Keratinocyte (primary cell): ENCODE results near the gene APOM. TPM values are rescaled to one million over a fixed set of nuclear protein-coding genes. Genes with fewer than 3 reads are reported as not detected.

Source experiments
- DNase-seq: peaks from one replicate; pipeline ENCODE4 v3.0.0-alpha.2; 2011; ENCODE audit warnings: low read depth, missing footprints, low spot score
- FAIRE-seq: peaks from 2 replicates; lab custom pipeline; 2011; peaks lifted over from hg19 to GRCh38; lab: Jason Lieb, UNC
- H2AFZ ChIP-seq: 2 replicates; pipeline ENCODE4 v1.6.0; 2012; ENCODE audit warnings: low read length, control low read depth, inconsistent platforms; ENCODE audit not compliant: control insufficient read depth
- H3K27ac ChIP-seq: 2 replicates; pipeline ENCODE4 v1.5.1; 2011; ENCODE audit warnings: low read length; ENCODE audit not compliant: control insufficient read depth, insufficient read depth
- H3K27me3 ChIP-seq: 3 replicates; pipeline ENCODE4 v1.6.0; 2011; ENCODE audit warnings: low read length; ENCODE audit not compliant: control insufficient read depth, insufficient read depth; ENCODE audit errors: extremely low read depth
- H3K36me3 ChIP-seq, 2 experiments: 2 replicates in 1 of 2; 3 replicates in 1 of 2; pipeline ENCODE4 v1.5.1; 2011; ENCODE audit warnings: low read length in 2 of 2, mild to moderate bottlenecking in 1 of 2; ENCODE audit not compliant: control insufficient read depth in 2 of 2, insufficient read depth in 2 of 2; ENCODE audit errors: extremely low read depth in 1 of 2
- H3K4me1 ChIP-seq: 3 replicates; pipeline ENCODE4 v1.5.1; 2011; ENCODE audit warnings: low read length; ENCODE audit not compliant: control insufficient read depth, insufficient read depth; ENCODE audit errors: extremely low read depth
- H3K4me2 ChIP-seq: 3 replicates; pipeline ENCODE4 v1.6.0; 2011; ENCODE audit warnings: low read depth, low read length; ENCODE audit not compliant: control insufficient read depth, insufficient read depth; ENCODE audit errors: extremely low read depth
- H3K4me3 ChIP-seq, 3 experiments: fragments of 200-600 bp in 1 of 3; sonication (generic) in 1 of 3; 2 replicates in 2 of 3; 3 replicates in 1 of 3; pipeline ENCODE4 v1.5.1; 2011 to 2016; ENCODE audit warnings: low read length in 3 of 3, mild to moderate bottlenecking in 3 of 3, control low read depth in 2 of 3, inconsistent platforms in 1 of 3, low read depth in 1 of 3, mixed read lengths in 1 of 3, mixed run types in 1 of 3, moderate library complexity in 1 of 3; ENCODE audit not compliant: control insufficient read depth in 2 of 3, insufficient read depth in 2 of 3; ENCODE audit errors: extremely low read depth in 1 of 3
- H3K79me2 ChIP-seq: 2 replicates; pipeline ENCODE4 v1.6.0; 2012; ENCODE audit warnings: low read length; ENCODE audit not compliant: control insufficient read depth, insufficient read depth
- H3K9ac ChIP-seq: 3 replicates; pipeline ENCODE4 v1.6.0; 2011; ENCODE audit warnings: low read length; ENCODE audit not compliant: control insufficient read depth, insufficient read depth; ENCODE audit errors: extremely low read depth
- H3K9me1 ChIP-seq: 3 replicates; pipeline ENCODE4 v1.6.0; 2011; ENCODE audit warnings: low read length; ENCODE audit not compliant: control insufficient read depth, insufficient read depth; ENCODE audit errors: extremely low read depth
- H3K9me3 ChIP-seq: 2 replicates; pipeline ENCODE4 v1.5.1; 2012; ENCODE audit warnings: low read depth, low read length; ENCODE audit not compliant: control insufficient read depth
- H4K20me1 ChIP-seq: 3 replicates; pipeline ENCODE4 v1.6.0; 2011; ENCODE audit warnings: low read length; ENCODE audit not compliant: control insufficient read depth, insufficient read depth; ENCODE audit errors: extremely low read depth
- CTCF ChIP-seq, 3 experiments: IDR thresholded peaks in 1 of 3; conservative IDR thresholded peaks in 1 of 3; optimal IDR thresholded peaks in 1 of 3; 2 replicates in 2 of 3; 3 replicates in 1 of 3; pipeline versions ENCODE3 to v1.5.1; 2011; ENCODE audit warnings: low read length in 3 of 3, mild to moderate bottlenecking in 3 of 3, moderate library complexity in 2 of 3, control low read depth in 1 of 3, inconsistent platforms in 1 of 3; ENCODE audit not compliant: insufficient read depth in 2 of 3; ENCODE audit errors: extremely low read depth in 1 of 3
- EZH2 ChIP-seq: IDR thresholded peaks from one replicate; pipeline ENCODE4 v1.6.1; 2012; ENCODE audit warnings: inconsistent platforms, mild to moderate bottlenecking, low read length, moderate library complexity
- dilution Hi-C: fragments of 300-500 bp; cut with MboI; formaldehyde crosslinking; loops from one replicate; pipeline ENCODE4 v1.7.0; 2020; ENCODE audit warnings: low sequenced_read_pairs; ENCODE audit not compliant: extremely low pct_ligation_motif_present
- polyA plus RNA-seq, 5 experiments: library from polyadenylated mRNA; depleted of rRNA in 3 of 5; stranded (reverse) in 3 of 5; stranded (forward) in 1 of 5; unstranded in 1 of 5; fragments of >200 nt; gene quantifications; 1 replicate in 1 of 5; 2 replicates in 3 of 5; 3 replicates in 1 of 5; pipeline versions ENCODE4 v1.2.1 to v1.2.3, GENCODE V29; 2011 to 2012; ENCODE audit warnings: missing spikeins in 2 of 5, low read depth in 1 of 5, low replicate concordance in 1 of 5

APOM gene
- polyA plus RNA-seq, 1 donor (not counting 4 experiments of a cell fraction or from before 2014, with no cell fraction given): 1.4 TPM

- Histone ChIP-seq H3K79me2 (peaks cover 41% of the 10 kb centered on the region), H2AFZ (peak within 1 kb of the TSS; percentile 86), H3K27me3 (no peaks in the 10 kb centered on the region), H3K4me2 (peak within 1 kb of the TSS; percentile 71), H3K9me1 (no peaks in the 10 kb centered on the region), H3K4me3 (peak within 1 kb of the TSS; percentile 93 to 95 (median 94)), H3K4me1 (peaks cover 30% of the 10 kb centered on the region), H4K20me1 (no peaks in the 10 kb centered on the region), H3K27ac (peak within 1 kb of the TSS; percentile 96), H3K9me3 (no peaks in the 10 kb centered on the region), H3K9ac (peak within 1 kb of the TSS; percentile 94), H3K36me3 (peaks cover 21 to 33% of the 10 kb centered on the region in 2 experiments)
- dilution Hi-C loops: no loop called here
- TF ChIP-seq CTCF (optimal IDR thresholded peaks at IDR 0.05 in 1 of 3, IDR thresholded peaks at IDR 0.05 in 1 of 3, conservative IDR thresholded peaks at IDR 0.05 in 1 of 3; ENCODE audit: extremely low read depth in 1 of 3, insufficient read depth in 2 of 3, low read length in 3 of 3) (no peak), EZH2 (no peak)
- DNase-seq (peak; percentile 66), FAIRE-seq (peak; percentile 76)
Measured at GRCh38 chr6:31664790-31665500, 9.3 kb downstream of the APOM start, which contains the start of gene GPANK1. Gene GPANK1, minus strand, starts transcription at chr6:31664997. Its CDS starts 519 bp downstream, at chr6:31664478.

GRCh38 chr6:31665501-31666336 lies 10.0 kb downstream of the APOM start, which contains the start of gene CSNK2B:
Gene CSNK2B, plus strand, starts transcription at chr6:31666080. Its CDS starts 752 bp downstream, at chr6:31666832.
- H3K27me3 ChIP-seq: no peaks in the 10 kb centered on the region
- peak within 1 kb of the TSS; percentile 96 for H3K27ac ChIP-seq
- H3K9ac ChIP-seq: peak within 1 kb of the TSS; percentile 94
- dilution Hi-C loops: no loop called here
- FAIRE-seq (no peak), DNase-seq (peak; percentile 87)
- TF ChIP-seq EZH2: no peak
- peak in 1 of 3 experiments; percentile 19 for TF ChIP-seq CTCF (optimal IDR thresholded peaks at IDR 0.05 in 1 of 3, IDR thresholded peaks at IDR 0.05 in 1 of 3, conservative IDR thresholded peaks at IDR 0.05 in 1 of 3; ENCODE audit: extremely low read depth in 1 of 3, insufficient read depth in 2 of 3, low read length in 3 of 3)
- H3K9me1 ChIP-seq: no peaks in the 10 kb centered on the region
- no peaks in the 10 kb centered on the region for H3K9me3 ChIP-seq
- peak within 1 kb of the TSS; percentile 91 for H3K4me2 ChIP-seq
- peaks cover 40% of the 10 kb centered on the region for H3K79me2 ChIP-seq
- H3K4me3 ChIP-seq: peak within 1 kb of the TSS; percentile 93 to 95 (median 94)
- peaks cover 28 to 38% of the 10 kb centered on the region in 2 experiments for H3K36me3 ChIP-seq
- H4K20me1 ChIP-seq: no peaks in the 10 kb centered on the region
- H3K4me1 ChIP-seq: peaks cover 27% of the 10 kb centered on the region
- H2AFZ ChIP-seq: peak within 1 kb of the TSS; percentile 86
